Testis (tissue), 2 donors: Measurements from ENCODE around the gene SLC19A1.

ENCODE experiments used
- CTCF ChIP-seq, 3 experiments: fragments of 450-650 bp in 2 of 3; fragments of 200-600 bp in 1 of 3; sonication (generic) in 1 of 3; IDR thresholded peaks; one replicate each; pipeline ENCODE4 v1.5.1; 2016 to 2019; ENCODE audit warnings: antibody characterized with exemption in 3 of 3, mild to moderate bottlenecking in 2 of 3, moderate library complexity in 1 of 3
- POLR2A ChIP-seq: fragments of 450-650 bp; IDR thresholded peaks from one replicate; pipeline ENCODE4 v1.6.1; 2017; ENCODE audit warnings: antibody characterized with exemption, mild to moderate bottlenecking, moderate library complexity

GRCh38 chr21:45519182-45519581 lies 23.1 kb downstream of the SLC19A1 start:
- TF ChIP-seq POLR2A (no peak), CTCF (IDR thresholded peaks at IDR 0.05) (no peak)
